Measurements from ENCODE around the gene TINAGL1. TPM values are rescaled to one million over a fixed set of nuclear protein-coding genes. Genes with fewer than 3 reads are reported as not detected.

TINAGL1 gene
- total and polyA plus RNA-seq, 2 of the 13 experiments (the other 11 are each of a cell fraction or from before 2014, with no cell fraction given) = 24.7 to 76.8 TPM

GRCh38 chr1:31548534-31548906 lies 27.8 kb upstream of the TINAGL1 start (continued):
- TF ChIP-seq ZNF574 (CRISPR knock-in tag; IDR thresholded peaks at IDR 0.05) = no peak
- no peak; the same call in 1 of the 2 replicates for TF ChIP-seq ZBTB42 (CRISPR knock-in tag; IDR thresholded peaks at IDR 0.05)
- no peak for TF ChIP-seq ZBTB3 (CRISPR knock-in tag; IDR thresholded peaks at IDR 0.05; ENCODE audit: borderline replicate concordance, low read depth)
- no peak; the same call in 1 of the 2 replicates for TF ChIP-seq KAT7 (CRISPR knock-in tag; IDR thresholded peaks at IDR 0.05; ENCODE audit: borderline replicate concordance)
- TF ChIP-seq TCF12 (IDR thresholded peaks at IDR 0.05) = no peak
- no peak for TF ChIP-seq TCF12 (CRISPR knock-in tag; IDR thresholded peaks at IDR 0.05)
- TF ChIP-seq ZNF570 (CRISPR knock-in tag; IDR thresholded peaks at IDR 0.05; ENCODE audit: borderline replicate concordance) = no peak
- TF ChIP-seq ZNF891 (CRISPR knock-in tag; IDR thresholded peaks at IDR 0.05) = 0 out of 2 replicates have a peak, but pooled peaks have one; percentile 48
- peak; percentile 74 for TF ChIP-seq MAX (IDR thresholded peaks at IDR 0.05)
- TF ChIP-seq, protein P1, sequence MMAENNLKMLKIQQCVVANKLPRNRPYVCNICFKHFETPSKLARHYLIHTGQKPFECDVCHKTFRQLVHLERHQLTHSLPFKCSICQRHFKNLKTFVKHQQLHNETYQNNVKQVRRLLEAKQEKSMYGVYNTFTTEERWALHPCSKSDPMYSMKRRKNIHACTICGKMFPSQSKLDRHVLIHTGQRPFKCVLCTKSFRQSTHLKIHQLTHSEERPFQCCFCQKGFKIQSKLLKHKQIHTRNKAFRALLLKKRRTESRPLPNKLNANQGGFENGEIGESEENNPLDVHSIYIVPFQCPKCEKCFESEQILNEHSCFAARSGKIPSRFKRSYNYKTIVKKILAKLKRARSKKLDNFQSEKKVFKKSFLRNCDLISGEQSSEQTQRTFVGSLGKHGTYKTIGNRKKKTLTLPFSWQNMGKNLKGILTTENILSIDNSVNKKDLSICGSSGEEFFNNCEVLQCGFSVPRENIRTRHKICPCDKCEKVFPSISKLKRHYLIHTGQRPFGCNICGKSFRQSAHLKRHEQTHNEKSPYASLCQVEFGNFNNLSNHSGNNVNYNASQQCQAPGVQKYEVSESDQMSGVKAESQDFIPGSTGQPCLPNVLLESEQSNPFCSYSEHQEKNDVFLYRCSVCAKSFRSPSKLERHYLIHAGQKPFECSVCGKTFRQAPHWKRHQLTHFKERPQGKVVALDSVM (CRISPR knock-in tag; IDR thresholded peaks at IDR 0.05) = no peak
- no peak for TF ChIP-seq HDAC6 (IDR thresholded peaks at IDR 0.05; ENCODE audit: low read depth, low read length)
- no peak for TF ChIP-seq CHCHD3 (CRISPR knock-in tag; IDR thresholded peaks at IDR 0.05)
- no peak for TF ChIP-seq DMTF1 (CRISPR knock-in tag; IDR thresholded peaks at IDR 0.05)
- TF ChIP-seq POLR2AphosphoS2 (IDR thresholded peaks at IDR 0.05; ENCODE audit: low read depth, low read length) = no peak
- 0 out of 2 replicates have a peak, but pooled peaks have one; percentile 22 for TF ChIP-seq MAFG (CRISPR knock-in tag; IDR thresholded peaks at IDR 0.05)
- no peak for TF ChIP-seq ZNF468 (CRISPR knock-in tag; IDR thresholded peaks at IDR 0.05)
- no peak for TF ChIP-seq IRF1 (CRISPR knock-in tag; IDR thresholded peaks at IDR 0.05; ENCODE audit: low read depth)
- TF ChIP-seq ZNF296 (CRISPR knock-in tag; conservative IDR thresholded peaks at IDR 0.05) = 0 out of 2 replicates have a peak, but pooled peaks have one; percentile 35
- TF ChIP-seq SP5 (CRISPR knock-in tag; IDR thresholded peaks at IDR 0.05; ENCODE audit: borderline replicate concordance, low read depth) = peak; percentile 20; the same call in 1 of the 2 replicates
- peak; percentile 81; the same call in 1 of the 2 replicates for TF ChIP-seq ZNF235 (CRISPR knock-in tag; IDR thresholded peaks at IDR 0.05; ENCODE audit: borderline replicate concordance)

Measured in HepG2 (cell line).